GM12878 (cell line): ENCODE data around the gene NCR3LG1. TPM values are rescaled to one million over a fixed set of nuclear protein-coding genes. Genes with fewer than 3 reads are reported as not detected.

Experiments used
- ATAC-seq: fragments of 200-7000 bp; cut with Tn5 transposase; 3 replicates; pipeline ENCODE4 v1.9.1; 2020; ENCODE audit warnings: mild to moderate bottlenecking, moderate library complexity
- BruUV-seq: library from RNA; stranded (reverse); fragments of 400-500 nt; replicated peaks from 2 replicates; lab custom pipeline; 2021; lab: Mats Ljungman, UMichigan
- CTCF ChIA-PET: fragments of 300-600 bp; sonication (Branson Sonifier 250); formaldehyde crosslinking; extraction: SDS; loops from one replicate; lab custom pipeline; 2021; ENCODE audit warnings: inconsistent platforms; lab: Yijun Ruan, JAX
- POLR2A ChIA-PET: fragments of 350-600 bp; formaldehyde crosslinking; extraction: SDS; loops from one replicate; lab custom pipeline; 2021; ENCODE audit warnings: inconsistent platforms; lab: Charles Lee
- RAD21 ChIA-PET: fragments of 300-600 bp; sonication (Branson Sonifier 250); formaldehyde crosslinking; loops from one replicate; lab custom pipeline; 2023; ENCODE audit warnings: antibody characterized with exemption; ENCODE audit not compliant: unreplicated experiment; lab: Charles Lee
- SMC1A ChIA-PET: fragments of 300-600 bp; sonication (Branson Sonifier 250); formaldehyde crosslinking; loops from one replicate; lab custom pipeline; 2023; ENCODE audit not compliant: unreplicated experiment, uncharacterized antibody; lab: Charles Lee
- DNase-seq: peaks from one replicate; pipeline ENCODE4 v3.0.0-alpha.2; 2011; ENCODE audit warnings: low read depth, low spot score
- FAIRE-seq: peaks from 3 replicates; lab custom pipeline; 2011; peaks lifted over from hg19 to GRCh38; lab: Jason Lieb, UNC
- H2AFZ ChIP-seq: 2 replicates; pipeline ENCODE4 v1.6.0; 2011; ENCODE audit warnings: low read depth, low read length, control low read depth; ENCODE audit not compliant: control insufficient read depth
- H3K27ac ChIP-seq: 2 replicates; pipeline ENCODE4 v1.5.1; 2011; ENCODE audit warnings: control low read depth; ENCODE audit not compliant: control insufficient read depth, insufficient read depth
- H3K27me3 ChIP-seq, 2 experiments: replicated peaks in 1 of 2; 2 replicates each; pipeline versions ENCODE4 v1.6.0 to v1.6.1; 2011; ENCODE audit warnings: low read length in 1 of 2; ENCODE audit not compliant: control insufficient read depth in 2 of 2, insufficient read depth in 2 of 2
- H3K36me3 ChIP-seq, 2 experiments: 2 replicates each; pipeline ENCODE4 v1.5.1; 2011; ENCODE audit warnings: low read length in 1 of 2; ENCODE audit not compliant: control insufficient read depth in 2 of 2, insufficient read depth in 2 of 2
- H3K4me1 ChIP-seq: 2 replicates; pipeline ENCODE4 v1.6.1; 2011; ENCODE audit warnings: mild to moderate bottlenecking, low read length, moderate library complexity, mixed read lengths; ENCODE audit not compliant: control insufficient read depth, insufficient read depth
- H3K4me2 ChIP-seq: 2 replicates; pipeline ENCODE4 v1.6.0; 2011; ENCODE audit warnings: control low read depth; ENCODE audit not compliant: control insufficient read depth, insufficient read depth
- H3K4me3 ChIP-seq: fragments of 200-600 bp; sonication (generic); 2 replicates; pipeline ENCODE4 v1.5.1; 2016
- H3K79me2 ChIP-seq: 2 replicates; pipeline ENCODE4 v1.6.0; 2011; ENCODE audit warnings: low read length; ENCODE audit not compliant: control insufficient read depth, insufficient read depth
- H3K9ac ChIP-seq: 2 replicates; pipeline ENCODE4 v1.8.0; 2011; ENCODE audit warnings: low read length, control low read depth, mixed read lengths; ENCODE audit not compliant: control insufficient read depth, insufficient read depth
- H3K9me3 ChIP-seq: replicated peaks from 3 replicates; pipeline ENCODE4 v1.5.1; 2011; ENCODE audit warnings: mild to moderate bottlenecking, low read length; ENCODE audit not compliant: control insufficient read depth, insufficient read depth
- H4K20me1 ChIP-seq: 2 replicates; pipeline ENCODE4 v1.6.0; 2011; ENCODE audit not compliant: control insufficient read depth, insufficient read depth
- ELK1 ChIP-seq: IDR thresholded peaks from 2 replicates; pipeline ENCODE4 v1.6.1; 2012; ENCODE audit warnings: low read depth, low read length, improper control_type of control experiment
- MAX ChIP-seq: IDR thresholded peaks from 2 replicates; pipeline ENCODE4 v1.6.1; 2012; ENCODE audit warnings: low read depth, low read length, improper control_type of control experiment
- MEF2A ChIP-seq: IDR thresholded peaks from 2 replicates; pipeline ENCODE4 v1.6.1; 2011; ENCODE audit warnings: low read depth, mild to moderate bottlenecking, low read length, moderate library complexity; ENCODE audit not compliant: insufficient read depth
- NBN ChIP-seq: fragments of 450-650 bp; IDR thresholded peaks from 2 replicates; pipeline ENCODE4 v1.6.1; 2016
- PAX5 ChIP-seq: IDR thresholded peaks from 2 replicates; pipeline ENCODE4 v1.6.1; 2011; ENCODE audit warnings: low read depth, low read length, borderline replicate concordance
- POU2F2 ChIP-seq: IDR thresholded peaks from 3 replicates; pipeline ENCODE4 v1.6.1; 2011; ENCODE audit warnings: low read depth, mild to moderate bottlenecking, low read length, borderline replicate concordance
- PRDM15 ChIP-seq: fragments of 450-650 bp; formaldehyde crosslinking; IDR thresholded peaks from 2 replicates; pipeline ENCODE4 v1.4.0; 2020; ENCODE audit warnings: mild to moderate bottlenecking, moderate library complexity
- SREBF1 ChIP-seq: IDR thresholded peaks from 2 replicates; pipeline ENCODE4 v1.6.1; 2012; ENCODE audit warnings: mild to moderate bottlenecking, low read length
- ZNF24 ChIP-seq: fragments of 450-650 bp; IDR thresholded peaks from 2 replicates; pipeline ENCODE4 v1.6.1; 2017; ENCODE audit warnings: antibody characterized with exemption, mild to moderate bottlenecking
- WGBS: methylation state at CpG from one replicate; pipeline ENCODE4 v1.1.6; 2016; ENCODE audit warnings: low lambda C conversion rate; ENCODE audit not compliant: insufficient replicate concordance, insufficient coverage; ENCODE audit errors: missing lambda C conversion rate; 5-methylcytosine and 5-hydroxymethylcytosine counted together
- in situ Hi-C: fragments of 300-500 bp; cut with MboI; formaldehyde crosslinking; loops from 9 replicates; pipeline ENCODE4 v1.14.3; 2018; ENCODE audit warnings: mixed read lengths
- intact Hi-C: fragments of 100-400 bp; cut with micrococcal nuclease; formaldehyde crosslinking; loops from one replicate; pipeline ENCODE4 v1.14.2; 2022; ENCODE audit not compliant: unreplicated experiment
- polyA plus RNA-seq, 11 experiments: library from polyadenylated mRNA; depleted of rRNA in 4 of 11; unstranded in 6 of 11; stranded (reverse) in 5 of 11; fragments of >200 nt; fragmentation: Nextera tagmentation in 4 of 11; fragmentation: Illumina TruSeq in 1 of 11; extraction: Ambion mirVana in 4 of 11; extraction: Trizol in 1 of 11; gene quantifications; 1 replicate in 1 of 11; 2 replicates in 10 of 11; pipeline versions ENCODE4 v1.2.1 to v1.2.3, GENCODE V29; 2011 to 2016; ENCODE audit warnings: inconsistent platforms in 2 of 11, missing spikeins in 2 of 11, low read depth in 1 of 11
- total RNA-seq, 4 experiments: library from RNA; depleted of rRNA in 3 of 4; stranded (reverse); fragments of >200 nt in 3 of 4; fragmentation: Illumina TruSeq in 1 of 4; extraction: Trizol in 1 of 4; gene quantifications; 2 replicates each; pipeline versions ENCODE4 v1.2.1 to v1.2.3, GENCODE V29; 2013 to 2021

The NCR3LG1 gene
- total and polyA plus RNA-seq, 10 of the 15 experiments (the other 5 are each of a cell fraction or from before 2014, with no cell fraction given), result under 0.01 to 0.18 (median 0.11) TPM; not detected in 2

GRCh38 chr11:17392872-17393271 lies 41.3 kb downstream of the NCR3LG1 start:
- BruUV-seq, result no TSS peak
- H3K4me1 ChIP-seq, result no peaks in the 10 kb centered on the region
- intact Hi-C loops (no loop called here), in situ Hi-C loops (no loop called here)
- CTCF ChIA-PET, result interaction anchor here (2.0 kb wide), 1 partner anchor 8 kb away, joined by 5 read pairs; no protein-coding TSS in a partner anchor
- H3K9me3 ChIP-seq, result no peaks in the 10 kb centered on the region
- H2AFZ ChIP-seq, result no peak overlapping the region
- H3K79me2 ChIP-seq, result no peaks in the 10 kb centered on the region
- SMC1A ChIA-PET, result no interaction called here
- ATAC-seq, result no peak
- no peak overlapping the region for H3K4me2 ChIP-seq
- WGBS, result 68% methylated on average over 14 of the region's 14 CpGs
- RAD21 ChIA-PET, result no interaction called here
- no peak for DNase-seq
- H3K36me3 ChIP-seq, result no peaks in the 10 kb centered on the region
- H3K9ac ChIP-seq, result no peak overlapping the region
- POLR2A ChIA-PET, result no interaction called here
- H3K27ac ChIP-seq, result no peak overlapping the region
- H3K27me3 ChIP-seq, result peaks cover 0 to 2% of the 10 kb centered on the region in 2 experiments; a peak in 2 of 4 replicates
- FAIRE-seq, result no peak
- no peak overlapping the region for H3K4me3 ChIP-seq
- H4K20me1 ChIP-seq, result no peaks in the 10 kb centered on the region
- no peak for TF ChIP-seq ZNF24
- TF ChIP-seq ELK1, result no peak

GRCh38 chr11:17393472-17393871 lies 41.9 kb downstream of the NCR3LG1 start:
- in situ Hi-C loops, result no loop called here
- H3K9ac ChIP-seq, result no peak overlapping the region
- POLR2A ChIA-PET, result no interaction called here
- TF ChIP-seq MAX (no peak), PRDM15 (CRISPR knock-in tag) (no peak), SREBF1 (no peak), MEF2A (no peak), POU2F2 (no peak), PAX5 (no peak), NBN (no peak)

More at GRCh38 chr11:17393472-17393871, 41.9 kb downstream of the NCR3LG1 start:
- ATAC-seq (no peak), DNase-seq (no peak), FAIRE-seq (no peak)
- no peak overlapping the region for H2AFZ ChIP-seq
- H3K27ac ChIP-seq, result no peak overlapping the region
- no peaks in the 10 kb centered on the region for H3K4me1 ChIP-seq
- H3K27me3 ChIP-seq, result peaks cover 0 to 2% of the 10 kb centered on the region in 2 experiments; a peak in 1 of 4 replicates
- no TSS peak for BruUV-seq
- ChIA-PET RAD21 (no interaction called here), SMC1A (no interaction called here), CTCF (interaction anchor here (2.0 kb wide), 1 partner anchor 9 kb away, joined by 5 read pairs; no protein-coding TSS in a partner anchor)
- H3K4me2 ChIP-seq, result no peak overlapping the region
- no peak overlapping the region for H3K4me3 ChIP-seq
- no peaks in the 10 kb centered on the region for H3K9me3 ChIP-seq
- no peaks in the 10 kb centered on the region for H4K20me1 ChIP-seq
- H3K36me3 ChIP-seq, result no peaks in the 10 kb centered on the region
- no peaks in the 10 kb centered on the region for H3K79me2 ChIP-seq
- intact Hi-C loops, result no loop called here
- WGBS, result 60% methylated on average over 6 of the region's 6 CpGs
